Neural cell (in vitro differentiated cells): ENCODE results near the gene IGLL5. TPM values are rescaled to one million over a fixed set of nuclear protein-coding genes. Genes with fewer than 3 reads are reported as not detected.

ENCODE experiments used
- H2AFZ ChIP-seq: fragments of 200-600, 300-800 bp; sonication (generic), shearing (Covaris generic); 2 replicates; pipeline ENCODE4 v1.6.0; 2014; ENCODE audit warnings: low read depth, mild to moderate bottlenecking, antibody characterized with exemption, low read length, moderate library complexity
- H3F3A ChIP-seq: fragments of 200-600 bp; shearing (Covaris generic); 2 replicates; pipeline ENCODE4 v1.6.1; 2016; ENCODE audit warnings: mild to moderate bottlenecking, moderate library complexity, mixed read lengths, antibody characterized with exemption, low read length; ENCODE audit not compliant: insufficient read depth, poor library complexity, severe bottlenecking
- H3K27ac ChIP-seq: fragments of 200-600, 300-800 bp; sonication (generic), shearing (Covaris generic); 2 replicates; pipeline ENCODE4 v1.5.1; 2014; ENCODE audit warnings: mild to moderate bottlenecking, low read length, moderate library complexity
- H3K27me3 ChIP-seq: fragments of 300-800, 200-600 bp; sonication (generic), shearing (Covaris generic); 2 replicates; pipeline ENCODE4 v1.6.0; 2014; ENCODE audit warnings: mild to moderate bottlenecking, low read depth, low read length, moderate library complexity; ENCODE audit not compliant: insufficient read depth
- H3K36me3 ChIP-seq: fragments of 300-800, 200-600 bp; sonication (generic), shearing (Covaris generic); 2 replicates; pipeline ENCODE4 v1.5.1; 2014; ENCODE audit warnings: mild to moderate bottlenecking, antibody characterized with exemption, low read length, moderate library complexity; ENCODE audit not compliant: insufficient read depth
- H3K4me2 ChIP-seq: fragments of 300-800, 200-600 bp; sonication (generic), shearing (Covaris generic); 2 replicates; pipeline ENCODE4 v1.6.0; 2014; ENCODE audit warnings: mild to moderate bottlenecking, low read length
- H3K4me3 ChIP-seq: fragments of 300-800, 200-600 bp; sonication (generic), shearing (Covaris generic); 2 replicates; pipeline ENCODE4 v1.5.1; 2014; ENCODE audit warnings: mild to moderate bottlenecking, low read length, moderate library complexity
- H3K79me2 ChIP-seq: fragments of 200-600 bp; shearing (Covaris generic); replicated peaks from 2 replicates; pipeline ENCODE4 v1.6.0; 2014; ENCODE audit warnings: mild to moderate bottlenecking, low read length, moderate library complexity; ENCODE audit not compliant: insufficient read depth
- H3K9ac ChIP-seq: fragments of 300-800, 200-600 bp; sonication (generic), shearing (Covaris generic); 2 replicates; pipeline ENCODE4 v1.6.1; 2016; ENCODE audit warnings: mild to moderate bottlenecking, low read length, mixed read lengths
- H3K9me2 ChIP-seq: fragments of 200-600 bp; shearing (Covaris generic); 2 replicates; pipeline ENCODE4 v1.6.1; 2016; ENCODE audit warnings: mild to moderate bottlenecking, low read length, mixed read lengths; ENCODE audit not compliant: insufficient read depth
- H3K9me3 ChIP-seq: fragments of 200-600, 300-800 bp; sonication (generic), shearing (Covaris generic); 2 replicates; pipeline ENCODE4 v1.6.1; 2016; ENCODE audit warnings: mild to moderate bottlenecking, mixed run types, low read length, moderate library complexity, mixed read lengths
- H4K20me1 ChIP-seq: fragments of 200-600 bp; shearing (Covaris generic); 2 replicates; pipeline ENCODE4 v1.6.1; 2016; ENCODE audit warnings: mild to moderate bottlenecking, mixed run types; ENCODE audit not compliant: insufficient read depth
- EP300 ChIP-seq: fragments of 450-650 bp; conservative IDR thresholded peaks from 2 replicates; pipeline ENCODE4 v1.6.1; 2014; ENCODE audit warnings: antibody characterized with exemption, mild to moderate bottlenecking, moderate library complexity; ENCODE audit not compliant: poor library complexity, severe bottlenecking
- EZH2 ChIP-seq: fragments of 200-600, 300-800 bp; shearing (Covaris generic), sonication (generic); IDR thresholded peaks from 2 replicates; pipeline ENCODE4 v1.6.1; 2014; ENCODE audit warnings: antibody characterized with exemption, low read length, borderline replicate concordance, mild to moderate bottlenecking; ENCODE audit not compliant: insufficient read depth, poor library complexity, severe bottlenecking
- MXI1 ChIP-seq: fragments of 450-650 bp; conservative IDR thresholded peaks from 2 replicates; pipeline ENCODE4 v1.6.1; 2014; ENCODE audit warnings: antibody characterized with exemption, mild to moderate bottlenecking; ENCODE audit not compliant: poor library complexity, severe bottlenecking
- POLR2AphosphoS5 ChIP-seq: IDR thresholded peaks from 2 replicates; pipeline ENCODE4 v1.6.1; 2012
- RAD21 ChIP-seq: fragments of 450-650 bp; conservative IDR thresholded peaks from 2 replicates; pipeline ENCODE4 v1.6.1; 2014; ENCODE audit warnings: antibody characterized with exemption, mild to moderate bottlenecking, moderate library complexity
- REST ChIP-seq: IDR thresholded peaks from 2 replicates; pipeline ENCODE4 v1.6.1; 2012; ENCODE audit warnings: borderline replicate concordance
- SMC3 ChIP-seq: fragments of 450-650 bp; conservative IDR thresholded peaks from 2 replicates; pipeline ENCODE4 v1.6.1; 2014; ENCODE audit warnings: antibody characterized with exemption, mild to moderate bottlenecking, moderate library complexity; ENCODE audit not compliant: poor library complexity
- TAF1 ChIP-seq: IDR thresholded peaks from 2 replicates; pipeline ENCODE4 v1.6.1; 2012; ENCODE audit warnings: low read depth
- polyA plus RNA-seq: library from polyadenylated mRNA; depleted of rRNA; stranded (reverse); fragments of >200 nt; gene quantifications from 2 replicates; pipeline ENCODE4 v1.2.3, GENCODE V29; 2014
- TF ChIP-seq, protein P1 (sequence below): fragments of 450-650 bp; IDR thresholded peaks from 2 replicates; pipeline ENCODE4 v1.5.1; 2014; ENCODE audit warnings: antibody characterized with exemption, mild to moderate bottlenecking, moderate library complexity; ENCODE audit not compliant: poor library complexity, severe bottlenecking

IGLL5 gene
- polyA plus RNA-seq, 1 donor from 2014 or later: 0.19 TPM

DNA sequence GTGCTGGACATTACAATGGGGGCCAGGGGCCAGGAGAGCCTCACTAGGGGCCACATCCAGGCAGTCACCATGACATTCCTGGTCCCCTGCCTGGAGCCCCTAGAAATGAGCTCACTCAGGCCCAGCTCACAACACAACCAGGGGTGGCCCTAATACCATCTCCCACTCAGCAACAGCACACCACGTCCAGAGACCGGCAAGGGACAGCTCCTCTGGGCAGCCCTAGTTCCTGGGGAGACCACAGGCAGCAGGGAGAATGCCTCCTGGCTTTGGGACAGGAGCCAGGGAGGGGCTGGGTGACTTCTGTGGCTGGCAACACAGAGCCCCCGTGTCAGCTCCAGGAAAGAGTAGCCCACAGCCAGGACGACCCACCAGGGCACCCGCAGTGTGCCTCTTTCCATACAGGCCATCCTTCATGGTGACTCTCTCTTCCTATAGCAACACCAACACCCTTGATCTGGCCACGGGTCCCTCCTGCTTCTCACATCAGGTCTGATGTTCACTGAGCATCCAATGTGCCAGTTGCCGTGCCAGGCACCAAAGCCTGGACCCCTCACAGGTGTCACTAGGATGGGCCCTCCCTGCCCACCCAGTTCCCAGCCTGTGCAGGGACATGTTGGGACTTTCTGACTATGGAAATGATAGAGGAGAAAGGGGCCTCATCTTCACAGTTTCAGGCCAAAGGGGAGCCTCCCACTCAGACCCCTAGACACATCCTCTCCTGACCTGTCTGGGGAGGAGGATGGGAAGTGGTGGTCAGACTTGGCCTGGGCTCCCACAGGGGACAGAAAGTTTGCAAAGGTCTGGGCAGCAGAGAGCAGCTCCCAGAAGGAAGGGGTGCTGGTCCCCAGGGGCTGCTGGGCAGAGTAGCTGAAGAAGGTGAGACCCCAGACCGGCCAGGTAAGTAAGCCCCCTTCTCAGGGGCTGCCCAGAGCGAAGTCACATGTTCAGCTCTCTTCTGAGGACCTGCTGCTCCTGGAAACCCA, 43.2 kb downstream of the IGLL5 start:
- Histone ChIP-seq H3K9me3 (no peaks in the 10 kb centered on the region), H4K20me1 (no peaks in the 10 kb centered on the region), H3K9ac (no peak overlapping the region), H3K79me2 (no peaks in the 10 kb centered on the region), H3F3A (no peaks in the 10 kb centered on the region), H3K27me3 (no peaks in the 10 kb centered on the region), H3K4me2 (no peak overlapping the region), H3K9me2 (no peaks in the 10 kb centered on the region), H3K27ac (no peak overlapping the region), H2AFZ (no peak overlapping the region), H3K4me3 (no peak overlapping the region), H3K36me3 (no peaks in the 10 kb centered on the region)
- TF ChIP-seq, protein P1, sequence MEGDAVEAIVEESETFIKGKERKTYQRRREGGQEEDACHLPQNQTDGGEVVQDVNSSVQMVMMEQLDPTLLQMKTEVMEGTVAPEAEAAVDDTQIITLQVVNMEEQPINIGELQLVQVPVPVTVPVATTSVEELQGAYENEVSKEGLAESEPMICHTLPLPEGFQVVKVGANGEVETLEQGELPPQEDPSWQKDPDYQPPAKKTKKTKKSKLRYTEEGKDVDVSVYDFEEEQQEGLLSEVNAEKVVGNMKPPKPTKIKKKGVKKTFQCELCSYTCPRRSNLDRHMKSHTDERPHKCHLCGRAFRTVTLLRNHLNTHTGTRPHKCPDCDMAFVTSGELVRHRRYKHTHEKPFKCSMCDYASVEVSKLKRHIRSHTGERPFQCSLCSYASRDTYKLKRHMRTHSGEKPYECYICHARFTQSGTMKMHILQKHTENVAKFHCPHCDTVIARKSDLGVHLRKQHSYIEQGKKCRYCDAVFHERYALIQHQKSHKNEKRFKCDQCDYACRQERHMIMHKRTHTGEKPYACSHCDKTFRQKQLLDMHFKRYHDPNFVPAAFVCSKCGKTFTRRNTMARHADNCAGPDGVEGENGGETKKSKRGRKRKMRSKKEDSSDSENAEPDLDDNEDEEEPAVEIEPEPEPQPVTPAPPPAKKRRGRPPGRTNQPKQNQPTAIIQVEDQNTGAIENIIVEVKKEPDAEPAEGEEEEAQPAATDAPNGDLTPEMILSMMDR: no peak
- TF ChIP-seq POLR2AphosphoS5 (no peak), EZH2 (no peak), MXI1 (no peak), SMC3 (no peak), TAF1 (no peak), REST (no peak), RAD21 (no peak), EP300 (no peak)

- Histone ChIP-seq H3K9me2 (no peaks in the 10 kb centered on the region), H3K9me3 (no peaks in the 10 kb centered on the region)
These were observed 44.1 kb downstream of the IGLL5 start for GRCh38 chr22:22931557-22932270.

More at GRCh38 chr22:22931557-22932270, 44.1 kb downstream of the IGLL5 start:
- TF ChIP-seq, protein P1: no peak
- no peak for TF ChIP-seq SMC3
- TF ChIP-seq EZH2: no peak
- TF ChIP-seq MXI1: no peak
- TF ChIP-seq TAF1: no peak
- TF ChIP-seq POLR2AphosphoS5: no peak
- no peak for TF ChIP-seq EP300
- TF ChIP-seq REST: no peak
- no peak for TF ChIP-seq RAD21
- H3K27ac ChIP-seq: no peak overlapping the region
- no peak overlapping the region for H3K4me2 ChIP-seq
- no peaks in the 10 kb centered on the region for H3F3A ChIP-seq
- no peaks in the 10 kb centered on the region for H3K36me3 ChIP-seq
- H2AFZ ChIP-seq: no peak overlapping the region
- H3K4me3 ChIP-seq: no peak overlapping the region
- H4K20me1 ChIP-seq: no peaks in the 10 kb centered on the region
- no peaks in the 10 kb centered on the region for H3K79me2 ChIP-seq
- no peak overlapping the region for H3K9ac ChIP-seq
- no peaks in the 10 kb centered on the region for H3K27me3 ChIP-seq
